GM19023 (cell line): ENCODE measurements around the gene ACTG1.

Source experiments
- ATAC-seq: cut with Tn5 transposase; IDR thresholded peaks from one replicate; pipeline ENCODE4 v1.9.1; 2021; ENCODE audit warnings: mild to moderate bottlenecking, moderate library complexity; ENCODE audit not compliant: unreplicated experiment

The ACTG1 gene

DNA sequence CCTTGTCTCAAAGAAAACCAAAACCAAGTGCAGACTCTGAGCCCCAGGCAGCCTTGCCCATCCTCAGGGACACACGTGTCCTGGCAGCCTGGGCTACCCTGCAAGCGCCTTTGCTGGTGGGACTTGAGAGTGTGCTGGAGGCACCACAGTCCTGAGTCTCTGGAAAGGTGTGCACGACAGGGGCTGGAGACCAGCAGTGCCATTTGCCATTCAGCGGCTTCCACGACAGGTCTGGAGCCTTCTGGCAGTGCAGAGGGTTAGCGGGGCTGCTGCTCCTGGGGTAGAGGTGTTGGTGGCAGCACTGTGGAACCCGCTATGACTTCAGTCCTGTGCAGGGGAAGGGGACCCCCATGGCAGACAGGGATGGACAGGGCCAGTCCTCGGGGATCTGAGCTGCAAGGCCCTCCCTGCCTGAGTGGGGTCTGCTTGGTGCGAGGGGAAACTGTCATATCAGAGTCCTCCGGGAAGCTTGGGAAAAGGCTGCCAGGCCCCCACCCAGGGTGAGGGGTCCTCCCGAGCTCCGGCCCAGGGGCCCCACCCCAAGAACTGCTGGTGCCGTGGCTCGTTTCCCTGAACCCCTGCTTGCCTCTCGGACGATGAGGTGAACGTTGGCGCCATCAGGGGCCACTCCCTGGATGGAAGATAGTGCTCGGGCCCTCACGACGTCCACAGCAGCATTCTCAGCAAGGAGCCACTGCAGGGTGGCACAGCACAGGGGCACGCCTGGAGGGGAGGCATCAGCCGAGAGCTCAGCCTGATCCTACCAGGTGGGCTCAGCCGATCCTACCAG lies 32.8 kb upstream of the ACTG1 start:
- no peak for ATAC-seq

DNA sequence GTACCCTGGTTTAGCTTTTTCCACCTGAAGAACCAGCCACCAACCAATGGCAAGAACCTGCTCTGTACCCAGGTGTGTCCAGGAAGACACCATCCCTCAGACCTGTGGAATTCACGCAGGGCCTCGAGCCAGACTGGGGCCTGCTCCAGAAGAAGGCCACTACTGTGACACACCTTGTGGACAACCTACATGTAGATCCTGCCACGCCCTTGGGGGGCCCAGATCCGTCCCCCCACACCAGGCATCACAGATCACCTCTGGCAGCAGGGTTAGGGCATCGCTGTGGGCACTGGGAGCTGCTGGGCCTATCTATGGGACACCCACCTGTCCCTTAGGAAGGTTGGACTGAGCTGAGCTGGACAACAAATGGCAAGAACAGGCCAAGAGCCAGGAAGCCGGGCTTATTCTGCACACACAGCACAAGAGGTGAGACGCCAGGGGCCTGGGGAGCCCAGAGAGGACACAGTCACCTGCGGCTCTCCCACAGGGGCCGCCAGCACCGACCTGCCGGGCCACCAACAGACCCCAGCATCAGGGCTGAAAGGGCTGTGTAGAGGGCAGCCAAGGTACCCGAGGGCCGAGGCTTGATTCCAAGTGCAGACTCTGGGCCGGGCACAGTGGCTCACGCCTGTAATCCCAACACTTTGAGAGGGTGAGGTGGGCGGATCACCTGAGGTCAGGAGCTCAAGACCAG lies 31.8 kb upstream of the ACTG1 start:
- ATAC-seq = no peak

DNA sequence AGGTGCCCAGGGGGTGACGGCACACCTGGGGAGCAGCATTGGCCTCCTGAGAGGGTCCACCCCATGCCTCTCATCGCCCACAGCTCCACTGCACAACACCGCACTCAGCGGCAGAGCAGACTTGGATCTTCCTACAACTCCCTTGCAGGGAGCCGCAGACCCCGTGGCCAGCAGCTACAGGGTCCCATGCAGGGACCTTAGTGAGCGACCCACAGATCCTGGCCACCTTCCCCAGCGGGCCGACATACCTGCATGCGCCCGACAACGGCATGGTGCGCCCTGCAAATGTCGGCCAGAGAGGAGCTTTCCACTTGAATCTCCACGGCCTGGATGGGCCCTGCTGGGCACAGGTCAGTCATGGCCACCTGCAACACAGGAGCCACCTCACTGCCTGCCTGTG lies 31.2 kb upstream of the ACTG1 start:
- ATAC-seq = no peak

DNA sequence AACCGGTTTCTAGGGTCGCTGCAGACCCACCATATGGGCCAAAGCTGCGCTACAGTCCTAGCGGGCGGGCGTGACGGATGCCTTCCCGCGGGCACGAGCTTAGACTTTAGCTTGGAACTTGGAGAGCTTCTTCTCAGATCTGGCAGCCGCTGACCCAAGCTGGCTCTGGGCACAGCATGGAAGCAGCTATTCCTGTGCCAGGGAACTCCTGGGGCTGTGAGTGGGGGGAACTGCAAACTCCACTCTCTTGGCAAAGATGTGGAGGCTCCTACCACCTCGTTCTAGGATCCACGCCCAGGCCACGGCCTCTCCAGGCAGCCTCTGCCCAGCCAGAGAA lies 30.7 kb upstream of the ACTG1 start:
- no peak for ATAC-seq

DNA sequence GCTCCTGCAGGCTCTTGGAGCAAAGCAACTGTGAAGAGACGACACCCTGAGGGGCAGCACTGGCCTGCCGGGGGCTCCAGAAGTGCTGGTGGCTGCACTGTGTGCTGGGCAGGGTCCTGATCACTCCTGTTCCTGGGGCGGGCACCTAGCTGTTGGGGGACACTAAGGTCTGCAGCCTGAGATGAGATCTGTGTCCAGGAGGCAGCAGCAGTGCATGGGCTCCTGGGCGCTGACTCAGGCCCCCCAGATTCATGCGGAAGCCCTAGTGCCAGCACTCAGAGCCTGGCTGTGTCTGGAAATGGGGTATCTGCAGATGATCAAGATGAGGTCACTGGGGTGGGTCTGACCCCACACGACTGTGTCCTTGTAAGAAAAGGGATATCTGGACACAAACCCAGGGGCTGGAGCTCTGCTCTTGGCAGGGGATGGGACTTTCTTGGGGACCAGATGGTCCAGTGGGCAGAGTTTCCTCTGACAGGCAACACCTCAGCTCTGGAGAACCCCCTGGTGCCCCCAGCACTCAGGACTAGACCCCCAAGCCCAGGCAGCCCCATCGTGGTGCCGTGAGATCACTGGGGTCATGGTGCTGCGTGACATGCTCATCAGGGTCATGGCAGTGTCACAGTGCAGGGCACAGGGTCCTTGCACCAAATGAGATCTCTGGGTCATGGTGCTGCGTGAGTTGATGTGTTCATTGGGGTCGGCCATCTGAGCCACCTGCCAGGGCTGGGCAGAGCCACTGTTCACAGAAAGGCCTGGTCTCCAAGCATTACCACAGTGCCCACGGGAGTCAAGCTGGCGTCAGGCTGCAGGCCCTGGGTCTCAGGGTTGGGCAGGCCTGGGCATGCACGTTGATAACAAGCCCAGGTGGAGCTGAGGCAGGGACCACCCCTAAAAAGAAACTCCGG lies 30.1 kb upstream of the ACTG1 start:
- ATAC-seq = no peak

DNA sequence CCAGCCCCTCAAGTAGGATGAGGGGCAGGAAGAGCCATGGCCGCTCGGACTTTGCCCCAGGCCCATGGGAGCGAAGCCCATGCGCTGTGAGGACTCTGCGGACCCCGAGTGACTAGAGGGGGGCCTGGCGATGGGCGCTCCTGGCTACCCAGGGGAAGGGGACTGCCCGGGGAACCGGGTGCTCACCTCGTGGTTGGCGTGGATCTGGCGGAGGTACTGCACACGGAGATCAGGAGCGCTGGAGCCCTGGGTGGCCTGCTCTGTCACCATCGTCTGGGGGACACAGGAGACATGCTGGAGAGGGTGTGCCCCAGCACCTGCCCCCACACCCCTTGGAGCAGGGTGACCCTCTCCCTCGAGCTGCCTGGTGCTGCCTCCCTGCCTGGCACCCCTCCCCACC lies 28.5 kb upstream of the ACTG1 start:
- no peak for ATAC-seq

DNA sequence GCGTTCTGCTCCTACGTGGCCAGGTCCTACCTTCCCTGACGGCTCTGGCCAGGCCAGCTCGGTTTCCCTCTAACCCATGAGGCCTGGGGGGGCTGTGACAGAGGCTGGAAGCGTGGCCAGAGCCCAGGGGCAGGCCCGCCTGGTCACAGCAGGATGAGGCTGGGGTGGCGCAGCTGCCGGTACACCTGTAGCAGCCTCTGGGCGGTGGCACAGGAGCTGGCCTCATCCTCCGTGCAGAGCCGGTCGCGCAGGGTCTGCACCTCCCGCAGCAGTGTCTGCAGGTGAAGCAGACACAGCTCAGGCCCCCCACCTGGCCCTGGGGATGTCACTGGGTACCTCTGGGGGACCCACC lies 28.1 kb upstream of the ACTG1 start:
- no peak for ATAC-seq

DNA sequence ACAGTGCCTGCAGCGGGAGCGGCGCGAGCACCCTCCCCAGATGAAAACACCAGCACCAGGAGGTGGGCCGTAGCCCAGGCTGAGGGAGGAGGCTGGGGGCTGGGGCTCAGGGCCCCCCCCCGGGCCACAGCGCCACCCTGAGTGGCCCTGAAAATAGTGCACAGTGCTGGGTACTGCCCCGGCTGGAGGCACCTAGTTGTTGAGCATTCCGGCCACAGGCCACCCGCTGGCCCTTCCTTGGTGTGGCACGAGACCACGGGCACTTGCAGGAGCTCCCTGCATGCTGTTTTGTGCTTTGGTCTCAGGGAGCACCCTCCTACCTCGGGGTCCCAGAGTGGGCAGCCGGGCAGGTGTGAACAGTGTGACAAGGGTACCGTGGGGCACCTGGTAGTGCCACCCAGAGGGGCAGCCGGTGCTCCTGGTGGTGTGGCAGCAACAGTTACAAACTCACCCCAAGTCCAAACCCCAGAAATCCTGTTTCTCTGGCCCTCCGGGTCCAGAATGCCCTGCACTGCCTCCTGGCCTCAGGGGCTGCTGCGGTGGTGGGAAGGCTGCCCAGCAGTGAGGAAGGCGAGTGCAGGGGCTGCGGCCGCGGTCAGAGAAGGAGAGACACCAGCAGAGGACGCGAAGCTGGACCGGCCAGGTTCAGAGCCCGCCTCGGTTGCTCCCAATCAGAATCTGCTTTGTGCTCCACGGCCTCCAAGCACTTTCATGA lies 27.5 kb upstream of the ACTG1 start:
- no peak for ATAC-seq

DNA sequence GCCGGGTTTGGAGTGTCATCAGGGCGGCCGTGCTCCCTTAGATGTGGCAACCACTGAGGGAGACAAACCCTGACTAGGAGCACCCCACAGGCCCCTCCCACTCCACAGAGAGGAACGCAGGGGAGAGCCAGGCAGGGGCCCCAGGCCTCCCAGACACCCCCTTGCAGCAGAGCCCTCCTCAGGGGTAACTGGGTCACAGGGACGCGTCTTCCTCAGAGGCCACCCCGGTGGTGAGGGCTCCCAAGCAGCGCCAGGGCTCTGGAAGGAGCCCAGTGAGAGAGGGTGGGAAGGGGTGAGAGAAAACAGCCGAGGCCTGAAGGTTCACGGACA lies 26.9 kb upstream of the ACTG1 start:
- ATAC-seq = no peak

DNA sequence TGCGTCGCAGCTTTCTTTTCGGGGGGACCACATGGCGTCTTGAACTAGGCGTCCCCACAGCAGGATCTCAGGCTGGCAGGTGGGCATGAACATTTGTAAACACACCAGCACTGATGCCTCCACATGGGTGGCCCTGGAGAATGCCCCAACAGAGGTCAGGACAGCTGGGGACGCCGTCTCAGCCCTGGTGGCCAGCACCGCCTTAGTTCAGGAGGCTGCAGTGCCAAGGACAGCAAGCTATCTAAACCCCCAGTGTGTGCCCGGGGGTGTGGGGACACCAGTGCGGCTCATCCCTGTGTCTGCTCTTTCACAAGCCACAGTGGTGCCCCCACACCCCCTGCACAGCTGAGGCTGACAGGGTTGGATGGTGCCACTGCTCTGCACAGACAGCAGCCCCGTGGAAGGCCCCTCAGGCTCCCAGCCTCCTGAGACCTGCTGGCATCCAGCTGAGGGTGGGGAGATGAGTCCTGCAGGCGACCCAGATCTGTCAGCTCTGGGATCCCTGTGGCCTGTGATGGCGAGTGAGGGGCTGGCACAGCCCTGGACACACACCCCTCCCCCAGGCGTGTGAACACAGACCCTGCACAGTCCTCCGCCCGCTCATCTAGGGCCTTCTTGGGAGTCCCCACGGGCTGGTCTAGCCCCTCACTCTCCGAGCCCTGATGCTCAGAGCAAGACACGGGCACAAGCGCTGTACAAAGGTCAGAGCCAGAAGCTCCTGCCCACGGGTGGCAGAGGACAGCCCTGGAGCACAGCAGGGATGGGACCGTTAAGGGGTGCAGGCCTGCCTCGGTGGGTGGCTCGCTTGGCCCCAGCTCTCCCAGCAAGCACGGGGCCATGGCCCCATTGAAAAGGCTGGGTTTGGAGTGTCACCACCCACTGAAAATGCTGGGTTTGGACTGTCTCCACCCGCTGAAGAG lies 26.3 kb upstream of the ACTG1 start:
- no peak for ATAC-seq

DNA sequence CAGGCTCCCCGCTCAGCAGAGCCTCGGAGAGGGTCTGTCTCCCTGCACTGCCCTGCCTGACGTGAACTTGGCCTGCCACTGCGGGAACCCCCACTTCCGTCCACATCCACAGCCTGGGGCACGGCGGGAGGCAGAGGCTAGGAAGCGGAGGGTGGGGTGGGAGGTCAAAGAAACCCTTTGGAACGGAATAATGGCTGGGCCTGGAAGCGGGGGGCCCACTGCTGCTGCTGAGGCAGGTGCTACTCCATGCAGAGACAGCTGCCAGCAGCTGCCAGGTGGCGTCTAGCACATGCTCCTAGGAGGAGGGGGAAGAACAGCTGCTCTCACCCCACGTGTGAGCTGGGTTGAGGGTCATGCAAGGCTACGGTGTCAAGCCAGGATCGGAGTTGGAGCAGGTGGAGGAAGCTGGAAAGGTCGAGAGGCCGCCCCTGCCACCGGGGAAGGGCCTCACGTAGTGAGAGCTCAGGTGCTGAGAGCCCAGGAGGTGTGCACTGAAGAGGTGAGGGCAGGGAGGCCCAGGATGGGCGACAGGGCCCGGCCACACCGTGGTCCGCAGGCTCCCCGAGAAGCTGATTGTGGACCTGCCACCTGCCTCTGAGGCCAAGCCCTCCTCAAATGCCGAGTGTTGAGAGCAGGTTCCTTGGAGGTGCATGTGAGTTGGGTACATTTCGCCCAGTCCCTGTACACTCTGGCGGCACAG lies 25.4 kb upstream of the ACTG1 start:
- ATAC-seq = no peak

DNA sequence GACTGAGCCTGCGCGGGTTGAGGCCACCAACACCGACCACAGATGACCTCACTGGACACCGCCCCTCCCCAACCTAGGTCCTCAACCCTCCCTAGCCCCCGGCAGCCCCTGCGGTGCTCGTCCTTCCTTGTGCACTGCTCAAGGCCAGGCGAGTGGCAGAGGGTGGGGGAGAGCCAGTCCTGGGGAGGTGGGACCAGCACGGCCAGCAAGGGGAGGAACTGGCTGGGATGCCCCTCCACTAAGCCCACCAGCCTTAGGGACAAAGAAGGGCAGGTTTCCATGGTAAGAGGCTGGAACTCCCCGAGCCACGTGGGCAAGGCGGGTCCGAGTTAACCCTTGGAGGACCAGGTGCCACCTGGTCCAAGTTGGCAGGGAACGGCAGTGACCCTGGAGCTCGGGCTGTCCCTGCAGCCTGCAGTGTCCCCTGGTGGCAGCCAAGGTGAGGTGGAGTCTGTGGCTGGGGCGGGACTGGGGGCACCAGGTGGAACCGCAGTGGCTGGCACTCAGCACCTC lies 24.8 kb upstream of the ACTG1 start:
- no peak for ATAC-seq

DNA sequence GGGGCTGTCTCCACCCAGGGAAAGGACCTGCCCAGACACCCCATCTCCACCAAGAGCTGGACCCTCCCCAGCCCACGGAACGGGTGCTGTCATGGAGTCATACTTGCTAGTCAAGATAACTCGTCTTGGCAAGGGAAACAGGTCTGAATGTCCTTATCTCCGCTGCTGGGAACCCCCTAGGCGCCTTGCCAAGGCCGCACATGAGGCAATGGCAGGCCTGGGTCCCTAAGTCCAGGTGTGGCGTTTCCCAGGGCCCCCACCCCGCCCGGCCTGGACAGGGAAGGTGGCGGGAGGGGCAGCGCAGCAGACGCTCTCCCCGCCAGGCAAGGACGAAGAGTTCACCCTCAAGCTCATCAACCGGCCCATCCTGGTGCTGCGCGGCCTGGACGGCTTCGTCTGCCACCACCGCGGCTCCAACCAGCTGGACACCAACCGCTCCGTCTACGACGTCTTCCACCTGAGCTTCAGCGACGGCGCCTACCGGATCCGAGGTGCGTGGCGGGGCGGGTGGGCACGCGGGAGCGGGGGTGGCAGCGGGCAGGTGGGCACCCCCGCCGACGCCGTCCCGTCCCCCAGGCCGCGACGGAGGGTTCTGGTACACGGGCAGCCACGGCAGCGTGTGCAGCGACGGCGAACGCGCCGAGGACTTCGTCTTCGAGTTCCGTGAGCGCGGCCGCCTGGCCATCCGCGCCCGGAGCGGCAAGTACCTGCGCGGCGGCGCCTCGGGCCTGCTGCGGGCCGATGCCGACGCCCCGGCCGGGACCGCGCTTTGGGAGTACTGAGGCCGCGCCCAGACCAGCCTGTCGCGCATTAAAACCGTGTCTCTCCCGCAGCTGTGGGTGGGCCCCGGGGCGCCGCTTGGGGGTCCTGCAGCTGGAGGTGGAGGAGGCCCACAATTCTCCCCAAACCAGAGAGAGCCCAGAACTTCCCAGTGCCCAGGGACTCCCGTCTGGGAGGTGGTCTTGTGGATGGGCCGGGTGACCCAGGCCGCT lies 24.0 kb upstream of the ACTG1 start:
- ATAC-seq = no peak

DNA sequence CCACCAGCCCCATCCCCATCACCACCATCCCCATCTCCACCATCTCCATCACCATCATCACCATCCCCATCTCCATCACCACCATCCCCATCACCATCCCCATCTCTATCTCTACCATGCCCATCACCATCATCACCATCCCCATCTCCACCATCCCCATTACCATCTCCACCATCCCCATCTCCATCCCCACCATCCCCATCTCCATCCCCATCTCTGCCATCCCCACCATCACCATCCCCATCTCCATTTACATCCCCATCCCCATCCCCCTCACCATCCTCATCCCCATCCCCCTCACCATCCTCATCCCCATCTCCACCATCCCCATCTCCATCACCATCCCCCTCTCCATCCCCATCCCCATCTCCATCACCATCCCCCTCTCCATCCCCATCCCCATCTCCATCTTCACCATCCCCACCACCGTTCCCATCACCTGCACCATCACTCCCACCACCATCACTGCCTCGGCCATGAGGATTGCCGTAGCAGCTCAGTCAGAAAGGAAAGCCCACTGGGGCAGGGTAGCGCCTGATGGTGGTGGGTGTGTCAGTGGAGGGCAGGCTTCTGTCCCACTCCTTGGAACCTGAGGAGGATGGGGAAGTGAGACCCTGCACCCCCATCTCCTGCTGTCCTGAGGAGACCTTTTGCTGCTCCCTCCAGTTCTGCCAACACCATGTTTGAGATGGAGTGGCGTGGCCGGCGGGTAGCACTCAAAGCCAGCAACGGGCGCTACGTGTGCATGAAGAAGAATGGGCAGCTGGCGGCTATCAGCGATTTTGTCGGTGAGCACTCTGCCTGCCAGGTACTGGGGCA lies 23.1 kb upstream of the ACTG1 start:
- no peak for ATAC-seq

DNA sequence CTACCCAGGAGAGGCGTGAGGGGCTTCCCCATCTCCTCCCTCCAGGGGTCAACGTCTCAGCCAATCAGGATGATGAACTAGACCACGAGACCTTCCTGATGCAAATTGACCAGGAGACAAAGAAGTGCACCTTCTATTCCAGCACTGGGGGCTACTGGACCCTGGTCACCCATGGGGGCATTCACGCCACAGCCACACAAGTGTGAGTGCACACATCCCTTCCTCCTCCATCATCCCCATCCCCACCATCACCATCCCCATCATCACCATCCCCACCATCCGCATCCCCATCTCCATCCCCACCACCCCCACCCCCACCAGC lies 22.4 kb upstream of the ACTG1 start:
- ATAC-seq = no peak

DNA sequence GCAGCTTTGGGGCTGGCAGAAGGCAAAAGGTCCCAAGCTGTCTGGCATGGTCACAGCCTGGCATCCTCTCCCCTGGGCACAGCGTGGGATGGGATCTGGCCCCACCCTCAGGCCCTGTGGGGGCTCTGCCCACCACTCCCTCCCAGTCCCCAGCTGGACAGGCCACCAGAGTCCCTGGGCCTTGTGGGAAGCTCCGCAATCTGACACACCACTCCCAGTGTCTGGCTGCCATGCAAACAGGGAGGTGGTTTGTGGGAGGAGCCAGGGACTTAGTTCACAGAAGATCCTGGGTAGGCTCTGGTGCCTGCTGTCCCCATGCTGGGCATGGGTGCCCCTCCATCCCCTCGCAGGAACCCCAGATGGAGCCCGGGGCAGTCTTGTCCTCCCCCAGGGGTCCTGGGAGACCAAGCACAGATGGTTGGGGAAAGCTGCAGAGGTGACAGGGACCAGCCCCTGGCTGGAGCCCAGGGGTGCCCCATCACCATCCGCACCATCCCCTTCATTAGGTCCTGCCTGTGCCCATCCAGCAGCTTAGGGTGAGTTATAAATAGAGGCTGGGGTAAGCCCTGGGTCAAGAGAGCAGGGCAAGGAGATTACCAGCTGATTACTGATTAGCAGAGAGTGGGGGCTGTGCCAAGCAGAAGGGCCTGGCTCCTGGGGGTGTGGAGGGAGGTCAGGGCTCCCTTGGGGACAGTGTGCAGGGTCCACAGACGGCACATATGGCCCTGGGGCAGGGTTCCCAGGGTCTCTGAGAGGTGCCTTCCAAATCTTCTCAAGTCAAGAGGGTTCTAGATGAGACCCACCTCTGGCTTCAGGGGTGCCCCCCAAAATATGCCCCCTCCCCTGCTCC lies 21.8 kb upstream of the ACTG1 start:
- no peak for ATAC-seq
